GM19463 (cell line): Measurements from ENCODE around the gene MYO1E.

Source experiments
- ATAC-seq: cut with Tn5 transposase; IDR thresholded peaks from one replicate; pipeline ENCODE4 v1.9.1; 2021; ENCODE audit warnings: mild to moderate bottlenecking, moderate library complexity; ENCODE audit not compliant: unreplicated experiment

Gene MYO1E

DNA sequence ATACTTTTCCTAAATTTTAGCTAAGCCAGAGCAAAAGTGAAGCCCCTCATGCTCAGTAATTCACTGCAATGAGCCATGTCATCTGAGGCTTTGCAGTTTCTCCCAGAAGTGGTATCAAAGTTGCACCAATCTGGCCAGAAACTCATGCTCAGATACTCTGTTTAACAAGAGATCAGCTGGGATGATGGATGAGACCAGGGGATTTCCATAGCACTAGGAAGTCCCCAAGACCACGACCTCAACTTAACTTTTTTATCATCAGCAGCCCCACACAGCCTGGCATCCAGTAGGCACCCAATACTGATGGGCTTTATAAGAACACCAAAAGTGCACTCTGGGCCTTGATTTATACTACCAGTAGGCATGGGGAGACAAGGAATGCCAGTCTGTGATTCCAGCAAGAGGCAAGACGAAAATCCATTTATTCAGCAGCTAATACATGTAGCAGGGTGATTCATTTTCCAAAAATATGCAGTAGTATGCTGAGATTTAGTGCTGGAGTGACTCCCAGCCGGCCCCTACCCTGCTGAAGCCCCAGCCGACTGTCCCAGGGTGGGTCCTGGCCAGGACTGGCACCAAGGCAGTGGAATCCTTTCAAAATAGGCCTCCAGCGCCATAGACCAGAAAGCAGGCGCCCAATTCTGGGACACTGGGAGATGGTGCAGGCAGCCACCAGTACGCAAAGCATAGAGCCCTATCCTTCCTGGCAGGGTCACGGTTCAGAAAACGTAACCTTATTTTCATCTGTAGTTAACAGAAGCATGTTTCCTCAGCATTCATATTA lies 166.6 kb downstream of the MYO1E start:
- ATAC-seq: no peak

DNA sequence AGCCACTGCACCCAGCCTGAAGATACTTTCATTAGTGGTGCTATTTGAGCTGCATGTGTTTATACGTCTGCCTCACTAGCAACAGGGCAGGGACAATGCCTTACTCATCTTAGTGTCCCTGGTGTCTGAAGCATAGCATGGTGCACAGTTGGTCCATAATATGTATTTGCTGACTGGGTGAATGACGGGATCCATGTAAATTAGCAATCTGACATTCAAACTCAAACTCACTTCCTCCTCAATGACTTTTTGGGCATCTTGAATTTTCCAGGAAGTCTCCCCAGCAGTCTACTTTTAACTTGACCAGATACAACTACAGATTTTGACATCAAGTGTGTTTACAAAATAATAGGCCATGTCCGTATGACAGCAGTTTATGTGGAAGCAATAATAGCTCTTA lies 169.0 kb downstream of the MYO1E start:
- ATAC-seq: no peak

DNA sequence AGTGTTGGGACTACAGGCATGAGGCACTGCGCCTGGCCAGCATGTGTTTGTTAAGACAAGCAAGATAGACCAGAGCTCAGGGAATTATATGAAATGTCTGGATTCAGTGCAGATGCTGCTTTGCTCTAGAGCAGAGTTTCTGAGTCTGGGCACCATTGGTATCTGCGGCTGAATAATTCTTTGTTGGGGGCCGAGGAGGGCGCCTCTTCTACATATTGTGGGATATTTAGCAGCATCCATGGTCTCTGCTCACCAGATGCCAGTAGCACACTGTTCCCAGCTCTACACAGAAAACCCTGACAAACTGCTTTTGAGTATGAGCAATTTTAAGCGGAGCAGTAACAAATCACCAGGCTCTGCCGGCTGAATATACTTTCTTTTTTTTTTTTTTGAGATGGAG lies 169.7 kb downstream of the MYO1E start:
- ATAC-seq: no peak

DNA sequence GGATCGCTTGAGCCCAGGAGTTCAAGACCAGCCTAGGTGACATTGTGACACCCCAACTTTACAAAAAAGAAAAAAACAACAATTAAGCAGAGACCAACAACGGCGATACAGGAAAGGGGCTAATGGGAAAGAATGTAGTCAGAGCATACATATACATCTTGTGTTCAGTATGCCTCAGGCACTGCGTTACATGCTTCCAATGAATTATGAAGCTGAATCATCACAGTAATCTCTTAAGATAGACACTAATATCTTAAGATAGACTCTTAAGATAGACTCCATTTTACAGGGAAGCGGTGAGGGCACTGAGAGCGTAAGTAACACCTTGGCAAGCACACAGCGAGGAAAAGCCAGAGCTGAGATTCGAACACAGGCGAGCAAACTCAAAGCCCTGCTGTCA lies 172.1 kb downstream of the MYO1E start:
- no peak for ATAC-seq

DNA sequence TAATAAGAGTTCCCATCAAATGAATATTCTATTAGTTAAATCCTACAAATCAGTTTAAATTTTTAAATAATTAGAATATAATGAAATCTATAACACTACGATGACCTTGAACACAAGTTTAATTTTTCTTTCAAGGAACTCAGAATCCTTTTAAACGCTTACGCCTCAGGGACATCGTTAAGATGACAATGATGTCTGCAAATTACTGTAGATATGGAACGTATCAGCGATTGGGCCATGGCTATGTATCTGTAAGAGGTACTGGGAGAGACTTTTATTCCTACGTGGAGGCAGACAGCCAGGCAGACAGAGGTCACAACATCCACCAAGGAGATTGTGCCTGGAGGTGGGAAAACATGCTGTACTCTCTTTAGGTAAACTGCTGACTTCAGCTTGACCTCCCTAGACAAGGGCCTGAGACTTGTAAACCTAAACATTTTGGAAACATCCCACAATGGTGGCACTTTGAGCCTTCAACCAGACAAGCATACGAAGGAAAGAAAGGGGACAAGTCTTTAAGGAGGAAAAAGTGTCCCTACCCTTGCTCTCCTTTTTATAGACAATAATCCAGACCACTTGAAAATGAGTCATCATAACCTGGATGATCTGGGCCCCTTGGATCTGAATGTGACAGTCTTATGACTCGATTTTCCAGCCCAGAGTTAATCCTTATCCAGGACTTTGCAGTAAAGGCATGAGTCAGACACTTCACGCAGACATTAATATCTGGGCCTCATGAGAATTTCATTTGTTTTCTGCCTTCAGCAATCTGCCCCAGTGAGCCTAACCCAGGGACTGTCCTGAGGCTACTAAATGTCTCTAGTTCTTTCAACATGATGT lies 172.8 kb downstream of the MYO1E start:
- ATAC-seq: no peak

DNA sequence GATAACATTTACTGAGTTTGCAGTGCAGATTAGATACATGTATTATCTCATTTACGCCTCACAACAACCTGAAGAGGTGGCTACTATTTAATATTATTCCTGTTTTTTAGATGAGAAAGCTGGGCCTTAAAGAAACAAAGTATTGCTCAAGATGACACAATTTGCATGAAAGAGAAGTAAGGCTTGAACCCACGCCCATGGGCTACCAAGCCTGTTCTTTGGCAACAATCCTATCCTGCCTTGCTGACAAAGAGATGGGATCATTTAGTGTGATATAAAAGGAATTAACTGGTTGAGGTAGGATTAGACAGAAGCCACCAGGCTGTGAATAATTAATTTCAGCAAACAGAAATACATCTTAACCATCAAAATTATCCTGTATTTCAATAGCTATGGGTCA lies 175.2 kb downstream of the MYO1E start:
- ATAC-seq: no peak

DNA sequence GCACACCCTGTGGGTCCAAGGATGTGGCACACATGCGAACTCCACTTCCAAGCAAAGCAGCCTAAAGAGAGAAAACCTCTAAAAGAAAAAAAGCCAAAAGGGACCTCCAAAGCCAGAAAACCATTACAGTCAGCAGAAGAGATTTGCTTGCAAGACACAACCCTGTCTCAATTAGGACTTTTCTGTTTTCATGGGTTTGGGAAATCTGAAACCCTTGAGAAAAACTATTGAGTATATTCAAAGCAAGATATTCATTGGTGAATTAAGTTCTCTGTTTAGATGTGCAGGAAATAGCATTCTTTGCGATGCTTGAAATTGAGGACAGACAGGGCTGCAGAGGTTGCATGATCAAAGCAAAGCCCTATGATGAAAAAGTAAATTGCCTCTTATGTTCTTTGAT lies 176.3 kb downstream of the MYO1E start:
- ATAC-seq: no peak

DNA sequence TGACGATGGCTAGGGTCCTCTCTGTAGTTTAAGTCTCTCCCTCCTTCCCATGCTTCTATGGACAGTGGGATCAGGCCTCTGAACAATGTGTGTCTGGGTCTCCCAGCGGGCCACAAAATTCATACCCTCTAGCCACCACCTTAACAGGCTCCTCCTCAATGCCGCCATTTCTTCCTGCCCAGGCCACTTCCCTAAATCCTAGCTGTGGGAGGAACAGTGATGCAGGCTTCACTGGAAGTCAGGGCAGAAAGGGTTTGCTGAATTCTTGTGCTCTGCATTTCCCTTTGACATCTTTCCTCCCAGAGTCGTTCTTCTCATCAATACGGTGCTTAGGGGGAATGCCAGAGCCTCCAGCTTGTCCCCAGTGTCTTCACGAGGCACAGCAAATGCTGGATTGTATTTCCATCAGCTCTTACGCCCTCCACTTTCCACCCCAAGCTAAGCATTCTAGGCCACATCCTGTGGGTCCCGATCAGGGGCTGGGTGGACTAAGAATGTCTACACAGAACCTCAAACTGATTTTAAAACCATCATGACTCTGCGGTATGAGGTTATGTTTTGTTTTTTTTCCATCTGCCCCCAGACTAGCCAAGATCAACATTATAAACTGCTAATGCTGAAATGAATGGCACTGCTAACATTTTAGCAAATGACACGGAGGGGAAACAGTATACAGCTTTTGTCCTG lies 177.9 kb downstream of the MYO1E start:
- ATAC-seq: no peak

DNA sequence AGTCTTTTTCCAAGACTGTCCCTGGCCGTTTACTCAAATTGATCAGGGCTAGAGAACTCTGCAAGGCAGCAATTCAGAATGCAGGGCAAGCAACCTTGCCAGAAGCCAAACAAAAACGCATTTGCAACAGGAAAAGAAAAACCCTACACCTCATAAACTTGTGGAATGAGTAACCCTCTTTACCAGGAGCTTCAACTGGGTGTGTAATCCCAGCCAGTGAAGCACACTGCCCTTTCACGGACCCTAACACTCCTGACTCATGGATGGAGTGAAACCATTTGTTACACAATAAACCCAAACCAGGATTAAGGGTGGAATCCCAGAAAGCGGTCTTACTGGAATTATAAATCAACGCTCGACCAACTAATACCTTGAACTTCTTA lies 180.8 kb downstream of the MYO1E start:
- no peak for ATAC-seq

DNA sequence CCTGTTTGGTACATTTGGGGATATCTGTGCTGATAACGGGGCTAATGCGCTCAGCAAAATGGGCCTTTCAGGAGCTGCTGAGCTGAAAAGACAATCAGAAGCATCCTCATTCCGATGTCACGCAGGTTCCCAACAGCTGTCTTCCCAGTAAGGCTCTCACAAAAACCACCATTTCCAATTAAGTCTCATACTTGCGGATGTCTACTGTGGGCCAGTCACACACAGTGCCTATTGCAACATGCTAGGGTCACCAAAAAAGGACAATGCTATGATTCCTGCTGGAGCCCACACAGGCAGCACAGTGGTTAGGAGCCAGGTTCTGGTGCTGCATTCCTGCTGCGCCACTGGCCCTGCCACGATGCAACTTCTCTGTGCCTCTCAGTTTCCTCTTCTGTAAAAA lies 182.4 kb downstream of the MYO1E start:
- no peak for ATAC-seq

DNA sequence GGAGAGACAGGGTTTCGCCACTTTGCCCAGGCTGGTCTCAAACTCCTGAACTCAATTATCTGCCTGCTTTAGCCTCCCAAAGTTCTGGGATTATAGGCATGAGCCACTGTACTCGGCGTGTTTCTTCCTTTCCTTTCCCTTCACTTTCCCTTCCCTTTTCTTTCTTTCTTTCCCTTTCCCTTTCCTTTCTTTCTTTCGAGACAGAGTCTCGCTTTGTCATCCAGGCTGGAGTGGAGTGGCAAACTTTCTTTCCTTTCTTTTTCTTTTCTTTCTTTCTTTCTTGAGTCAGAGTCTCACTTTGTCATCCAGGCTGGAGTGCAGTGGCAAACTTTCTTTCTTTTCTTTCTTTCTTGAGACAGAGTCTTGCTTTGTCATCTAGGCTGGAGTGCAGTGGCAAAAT lies 183.4 kb downstream of the MYO1E start:
- no peak for ATAC-seq

DNA sequence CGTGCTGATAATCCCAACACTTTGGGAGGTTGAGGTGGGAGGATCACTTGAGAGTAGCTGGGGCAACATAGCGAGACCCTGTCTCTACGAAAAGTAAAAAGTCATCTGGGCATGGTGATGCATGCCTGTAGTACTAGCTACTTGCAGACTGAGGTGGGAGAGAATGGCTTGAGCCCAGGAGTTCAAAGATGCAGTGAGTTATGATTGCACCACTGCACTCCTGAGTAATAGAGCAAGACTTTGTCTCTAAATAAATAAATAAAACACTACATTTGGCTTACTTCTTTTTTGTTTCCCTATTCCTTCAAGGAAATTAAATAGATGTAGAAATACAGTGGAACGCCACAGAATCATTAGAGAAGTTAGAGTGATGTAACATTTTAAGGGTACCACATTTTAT lies 186.2 kb downstream of the MYO1E start:
- no peak for ATAC-seq

DNA sequence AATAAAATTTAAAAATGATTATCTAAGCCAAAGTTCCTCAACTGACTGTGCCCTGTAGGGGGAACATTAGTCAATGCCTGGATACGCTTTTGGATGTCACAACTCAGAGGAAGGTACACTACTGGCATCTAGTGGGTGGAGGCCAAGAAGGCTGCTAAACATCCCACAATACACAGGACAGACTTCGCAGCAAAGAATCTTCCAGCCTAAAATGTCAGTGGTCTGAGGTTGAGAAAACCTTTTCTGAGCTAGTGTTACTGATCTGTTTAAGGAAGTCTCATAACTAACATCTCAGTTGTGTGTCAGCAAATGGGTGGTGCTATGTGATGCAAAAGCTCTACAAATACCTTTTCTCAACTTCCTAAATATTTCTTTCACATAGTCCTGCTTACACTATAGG lies 186.9 kb downstream of the MYO1E start:
- ATAC-seq: no peak

DNA sequence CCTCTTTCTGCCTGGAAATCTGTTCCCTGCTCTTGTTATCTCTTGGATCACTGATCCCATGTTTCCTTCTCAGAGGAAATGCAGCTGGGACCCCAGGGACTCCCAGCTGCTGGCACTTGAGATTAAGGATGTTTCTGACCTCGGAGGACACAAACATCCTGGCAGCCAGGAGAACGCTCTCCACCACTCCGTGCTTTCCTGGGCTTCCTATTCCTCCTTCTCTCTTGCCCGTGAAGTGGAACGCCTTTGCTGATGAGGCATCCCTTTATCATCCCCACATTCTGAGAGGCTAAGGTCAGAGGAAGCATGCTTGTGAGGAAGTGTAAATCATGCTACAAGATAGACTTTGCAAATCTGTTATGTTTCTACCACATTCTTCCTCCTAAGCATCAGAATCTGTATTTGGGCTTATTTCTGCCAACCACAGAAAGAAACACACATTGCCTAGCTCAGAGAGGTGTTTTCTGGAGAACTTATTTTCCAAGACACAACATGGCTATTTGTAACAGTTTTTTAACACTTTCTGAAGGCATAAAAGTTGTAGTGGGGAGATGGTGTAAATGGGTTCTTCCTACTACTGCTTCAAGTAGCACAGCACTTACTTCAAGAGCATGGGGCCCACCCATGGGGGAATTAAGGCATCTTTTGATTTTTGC lies 191.6 kb downstream of the MYO1E start:
- no peak for ATAC-seq

DNA sequence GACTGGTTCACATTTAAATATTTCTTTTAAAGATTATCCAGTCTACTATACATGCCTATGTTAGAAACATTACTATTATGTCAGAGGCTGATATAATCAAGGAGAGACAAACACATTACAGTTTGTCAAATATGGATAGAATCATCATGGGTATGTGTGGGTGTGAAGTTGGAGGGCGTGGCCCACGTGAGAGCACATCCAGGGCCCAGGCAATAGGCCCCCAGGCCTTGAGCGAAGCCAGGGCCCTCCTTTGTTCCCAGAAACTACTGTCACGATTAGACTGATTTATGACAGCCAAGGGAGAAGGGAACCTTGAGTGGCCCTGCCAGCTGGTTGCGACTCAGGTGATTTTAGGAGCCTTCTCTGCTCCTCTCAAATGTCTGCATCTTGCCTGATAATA lies 193.0 kb downstream of the MYO1E start:
- no peak for ATAC-seq

DNA sequence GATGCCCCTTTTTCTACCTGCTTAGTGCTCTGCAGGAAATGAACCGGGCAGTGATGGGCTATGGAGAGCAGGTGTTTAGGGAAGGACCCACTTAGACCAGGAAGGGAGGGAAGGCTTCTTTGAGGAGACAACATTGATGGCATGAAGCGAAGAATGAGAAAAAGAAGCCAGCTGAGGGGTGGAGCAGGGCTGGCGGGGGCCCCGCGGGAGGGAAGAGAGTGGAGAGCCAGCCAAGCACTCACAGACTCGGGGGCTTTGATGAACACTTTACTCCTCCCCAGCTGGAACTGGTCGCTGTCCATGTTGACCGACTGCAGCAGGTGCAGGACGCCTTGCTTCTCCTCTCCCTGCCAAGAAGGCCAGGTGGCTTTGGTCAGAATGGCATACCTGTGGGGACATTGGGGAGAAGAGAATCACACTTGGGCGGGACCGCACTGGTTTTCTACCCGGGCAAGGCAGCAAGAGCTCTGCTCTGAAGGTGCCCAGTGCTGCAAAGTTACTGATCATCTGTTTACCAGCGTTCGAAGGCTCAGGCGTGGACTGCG lies 194.4 kb downstream of the MYO1E start:
- no peak for ATAC-seq

DNA sequence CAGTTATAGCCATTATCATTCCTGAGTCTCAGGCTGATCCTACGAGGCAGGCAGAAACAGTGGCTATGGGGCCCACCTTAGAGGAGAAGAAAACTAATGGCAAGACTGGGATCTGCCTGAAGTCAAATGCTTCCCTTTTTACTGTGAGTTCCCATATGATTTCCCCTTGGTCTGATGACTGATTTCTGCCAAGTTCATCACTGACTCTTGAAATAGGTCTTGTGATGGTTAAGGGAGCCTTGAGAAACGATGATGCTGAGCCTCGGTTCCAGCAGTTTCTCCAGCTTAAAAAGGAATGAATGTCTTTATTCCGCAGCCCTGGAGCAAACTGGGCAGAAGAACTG lies 195.4 kb downstream of the MYO1E start:
- no peak for ATAC-seq

DNA sequence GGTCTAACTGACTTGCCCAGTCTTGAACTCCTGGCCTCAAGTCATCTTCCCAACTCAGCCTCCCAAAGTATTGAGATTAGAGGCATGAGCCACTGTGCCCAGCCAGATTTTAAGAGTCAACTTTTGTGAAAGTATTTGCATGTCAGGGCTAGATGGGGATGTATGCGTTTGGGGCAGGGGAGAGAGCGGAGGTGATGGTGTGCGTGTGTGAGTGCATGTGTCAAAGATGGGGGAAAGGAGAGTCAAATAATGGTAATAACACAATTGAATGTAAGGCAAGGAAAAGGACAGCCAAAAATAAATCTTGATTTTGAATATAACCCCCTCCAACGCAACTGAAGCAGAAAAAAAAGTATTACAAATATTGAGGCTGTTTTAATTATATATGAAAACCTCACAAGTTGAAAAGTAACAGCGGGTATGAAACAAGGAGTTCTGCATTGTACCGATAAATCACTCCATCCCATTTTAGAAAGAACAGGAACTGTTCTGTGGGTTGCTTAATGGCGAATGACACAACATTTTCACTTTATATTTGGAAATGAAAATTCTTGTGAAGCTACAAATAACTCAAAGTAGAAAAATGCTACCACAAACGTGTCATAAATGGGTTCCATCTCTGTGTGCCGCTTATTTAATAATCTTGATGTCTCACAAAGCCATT lies 195.9 kb downstream of the MYO1E start:
- no peak for ATAC-seq

DNA sequence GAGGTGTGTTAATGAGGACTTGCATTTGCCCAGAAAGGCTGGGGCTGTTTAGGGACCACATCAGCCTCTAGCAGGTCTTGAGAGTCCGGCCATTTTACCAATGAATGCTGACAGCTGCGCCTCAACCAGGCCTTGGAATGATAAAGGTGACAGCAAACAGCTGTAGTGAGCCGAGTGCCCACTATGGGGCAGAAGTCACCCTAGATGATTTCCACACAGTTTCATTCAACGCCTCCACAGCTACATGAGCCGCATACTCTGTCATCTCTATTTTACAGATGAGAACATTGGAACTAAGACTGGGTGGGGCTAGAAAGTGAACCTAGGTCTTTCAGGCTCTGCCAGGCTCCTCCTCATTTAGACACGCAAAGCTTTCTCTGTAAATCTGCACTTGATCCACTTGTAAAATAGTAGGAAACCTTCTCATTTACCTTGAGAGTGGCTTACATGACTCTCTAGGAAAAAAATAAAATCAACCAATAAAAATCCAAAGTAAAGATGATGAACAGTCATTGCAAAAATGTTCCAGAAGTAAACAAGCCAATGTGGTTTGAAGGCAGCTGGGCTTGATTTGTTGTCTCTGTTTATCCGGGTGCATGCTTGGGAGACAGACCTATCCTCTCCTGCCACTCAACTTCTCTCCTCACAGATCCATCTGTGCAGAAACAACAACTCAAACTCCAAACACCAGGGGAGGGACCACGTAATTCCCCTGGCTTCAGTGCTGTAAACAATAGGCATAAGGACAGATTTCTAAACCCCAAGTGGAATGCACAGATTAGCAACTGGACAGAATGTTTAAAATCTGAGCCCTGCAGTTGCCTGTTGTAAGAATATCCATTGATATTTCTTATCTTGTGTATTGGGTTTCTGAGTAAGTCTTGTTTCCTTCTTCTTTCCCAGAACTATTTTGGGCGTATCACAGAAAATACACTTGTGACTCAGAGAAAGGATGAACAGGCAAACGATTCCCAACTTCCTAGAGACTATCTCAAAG lies 197.5 kb downstream of the MYO1E start:
- ATAC-seq: no peak
